Karpas-422 (cell line): Measurements from ENCODE around the gene PARP12. TPM values are rescaled to one million over a fixed set of nuclear protein-coding genes. Genes with fewer than 3 reads are reported as not detected.

Experiments used
- DNase-seq: peaks from one replicate; pipeline ENCODE4 v3.0.0-alpha.2; 2015
- H2AFZ ChIP-seq: fragments of 200-600 bp; sonication (generic); 2 replicates; pipeline ENCODE4 v1.6.1; 2014; ENCODE audit warnings: antibody characterized with exemption, low read length, mixed read lengths
- H3K27ac ChIP-seq: fragments of 200-600 bp; sonication (generic); 2 replicates; pipeline ENCODE4 v1.5.1; 2014; ENCODE audit warnings: mild to moderate bottlenecking, low read length, moderate library complexity
- H3K27me3 ChIP-seq: fragments of 200-600 bp; sonication (generic); 2 replicates; pipeline ENCODE4 v1.6.1; 2014; ENCODE audit warnings: low read length, mixed read lengths
- H3K36me3 ChIP-seq: fragments of 200-600 bp; sonication (generic); 2 replicates; pipeline ENCODE4 v1.6.1; 2014; ENCODE audit warnings: low read length, mixed read lengths; ENCODE audit not compliant: insufficient read depth
- H3K4me1 ChIP-seq: fragments of 200-600 bp; sonication (generic); 2 replicates; pipeline ENCODE4 v1.6.1; 2014; ENCODE audit warnings: mild to moderate bottlenecking, low read length, mixed read lengths
- H3K4me2 ChIP-seq: fragments of 200-600 bp; sonication (generic); 2 replicates; pipeline ENCODE4 v1.6.1; 2014; ENCODE audit warnings: low read length, low read depth, mild to moderate bottlenecking; ENCODE audit not compliant: poor library complexity, severe bottlenecking
- H3K4me3 ChIP-seq: fragments of 200-600 bp; sonication (generic); 2 replicates; pipeline ENCODE4 v1.5.1; 2014; ENCODE audit warnings: mild to moderate bottlenecking, antibody characterized with exemption, low read length, mixed read lengths
- H3K79me2 ChIP-seq: fragments of 200-600 bp; sonication (generic); 2 replicates; pipeline ENCODE4 v1.6.1; 2014; ENCODE audit warnings: mild to moderate bottlenecking, low read length, mixed read lengths
- H3K9ac ChIP-seq: fragments of 200-600 bp; sonication (generic); 2 replicates; pipeline ENCODE4 v1.6.0; 2014; ENCODE audit warnings: low read length
- H3K9me2 ChIP-seq: fragments of 200-600 bp; sonication (generic), shearing (Covaris generic); replicated peaks from 2 replicates; pipeline ENCODE4 v1.6.0; 2014; ENCODE audit warnings: mild to moderate bottlenecking, low read length, moderate library complexity; ENCODE audit not compliant: insufficient read depth
- H3K9me3 ChIP-seq: fragments of 300-700, 200-600 bp; sonication (generic); 2 replicates; pipeline ENCODE4 v1.6.1; 2014; ENCODE audit warnings: low read length, mixed read lengths
- H4K20me1 ChIP-seq: fragments of 200-600 bp; sonication (generic); 2 replicates; pipeline ENCODE4 v1.6.1; 2014; ENCODE audit warnings: mild to moderate bottlenecking, antibody characterized with exemption, low read length, low read depth; ENCODE audit not compliant: insufficient read depth
- total RNA-seq: library from RNA; depleted of rRNA; stranded (reverse); fragments of >200 nt; shearing (Covaris generic); gene quantifications from 2 replicates; pipeline ENCODE4 v1.2.3, GENCODE V29; 2014; ENCODE audit warnings: low replicate concordance

Gene PARP12
- total RNA-seq, 1 experiment from 2014 or later = 24.4 TPM

- Histone ChIP-seq H3K27ac (no peak overlapping the region), H2AFZ (no peak overlapping the region), H3K27me3 (no peaks in the 10 kb centered on the region; the same call in 1 of the 2 replicates), H3K9ac (no peak overlapping the region), H3K79me2 (no peaks in the 10 kb centered on the region), H3K9me2 (no peaks in the 10 kb centered on the region), H4K20me1 (no peaks in the 10 kb centered on the region), H3K36me3 (no peaks in the 10 kb centered on the region), H3K4me1 (no peaks in the 10 kb centered on the region), H3K4me2 (no peak overlapping the region), H3K4me3 (no peak overlapping the region), H3K9me3 (no peaks in the 10 kb centered on the region)
- DNase-seq = no peak
These were observed 48.6 kb downstream of the PARP12 start for GRCh38 chr7:140014123-140014522.

DNA sequence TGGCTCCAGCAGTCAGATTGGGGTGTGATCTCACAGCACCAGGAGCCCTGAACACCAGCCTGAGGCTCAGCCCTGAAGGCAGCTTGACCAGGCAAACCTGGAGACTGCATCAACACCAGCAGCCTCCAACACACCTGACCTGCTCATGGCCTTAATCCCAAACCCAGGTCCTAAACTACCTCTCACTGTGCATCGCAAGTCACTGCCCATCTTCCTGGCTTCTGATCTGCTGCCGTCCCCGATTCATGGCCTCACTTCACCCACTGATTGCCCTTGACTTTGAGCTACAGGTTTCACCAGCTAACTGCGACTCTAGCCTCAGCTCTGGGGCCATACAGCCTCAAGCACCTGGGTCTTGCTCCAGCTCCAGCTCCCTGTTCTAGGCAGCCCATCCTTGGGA is 49.1 kb downstream of the PARP12 start:
- DNase-seq = no peak
- Histone ChIP-seq H3K27ac (no peak overlapping the region), H3K9ac (no peak overlapping the region), H3K9me2 (no peaks in the 10 kb centered on the region), H2AFZ (no peak overlapping the region), H3K4me2 (no peak overlapping the region), H3K4me3 (no peak overlapping the region), H4K20me1 (no peaks in the 10 kb centered on the region), H3K9me3 (no peaks in the 10 kb centered on the region), H3K79me2 (no peaks in the 10 kb centered on the region), H3K36me3 (no peaks in the 10 kb centered on the region), H3K27me3 (no peaks in the 10 kb centered on the region; the same call in 1 of the 2 replicates), H3K4me1 (no peaks in the 10 kb centered on the region)

DNA sequence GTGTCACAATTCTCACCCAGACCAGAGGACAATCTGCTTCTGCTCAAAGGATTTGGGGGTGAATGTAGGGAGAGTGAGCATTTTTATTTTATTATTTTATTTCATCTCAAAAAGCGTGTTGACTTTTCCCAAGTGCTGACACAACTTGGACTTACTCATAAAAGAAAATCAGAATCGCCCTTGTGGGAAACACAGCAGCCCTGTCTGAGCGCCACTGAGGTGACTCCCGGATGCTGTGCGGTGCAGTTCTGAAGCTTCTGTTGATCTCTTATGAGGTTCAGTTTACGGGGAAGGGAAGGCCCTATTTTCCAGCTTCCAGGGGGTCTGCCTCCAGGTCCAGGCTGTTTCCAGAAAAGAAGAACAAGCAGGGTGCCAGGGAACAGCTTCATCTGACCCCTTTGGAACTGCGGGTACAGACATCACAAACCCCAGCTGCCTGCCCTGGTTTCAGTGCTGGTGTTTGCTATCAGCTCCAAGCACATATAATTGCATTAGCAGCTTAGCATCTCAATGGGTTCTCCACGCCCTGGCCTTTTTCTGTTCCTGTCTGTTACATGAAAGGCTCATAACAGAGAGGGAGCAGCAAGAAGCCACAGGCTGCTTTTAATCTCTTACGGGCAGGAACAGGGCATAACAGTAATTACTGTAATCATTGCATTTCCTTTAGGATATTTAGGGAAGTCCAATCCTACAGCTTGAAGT is 52.4 kb downstream of the PARP12 start:
- H3K4me2 ChIP-seq = no peak overlapping the region
- no peaks in the 10 kb centered on the region for H3K4me1 ChIP-seq
- no peak overlapping the region for H3K27ac ChIP-seq
- H3K9me2 ChIP-seq = no peaks in the 10 kb centered on the region
- H3K9ac ChIP-seq = no peak overlapping the region
- DNase-seq = no peak
- H3K36me3 ChIP-seq = no peaks in the 10 kb centered on the region
- no peak overlapping the region for H3K4me3 ChIP-seq
- H2AFZ ChIP-seq = no peak overlapping the region
- H3K27me3 ChIP-seq = no peaks in the 10 kb centered on the region; the same call in 1 of the 2 replicates
- 0 out of 2 replicates have a peak, but pooled peaks cover 4% of the 10 kb centered on the region for H4K20me1 ChIP-seq
- no peaks in the 10 kb centered on the region for H3K79me2 ChIP-seq
- H3K9me3 ChIP-seq = no peaks in the 10 kb centered on the region

DNA sequence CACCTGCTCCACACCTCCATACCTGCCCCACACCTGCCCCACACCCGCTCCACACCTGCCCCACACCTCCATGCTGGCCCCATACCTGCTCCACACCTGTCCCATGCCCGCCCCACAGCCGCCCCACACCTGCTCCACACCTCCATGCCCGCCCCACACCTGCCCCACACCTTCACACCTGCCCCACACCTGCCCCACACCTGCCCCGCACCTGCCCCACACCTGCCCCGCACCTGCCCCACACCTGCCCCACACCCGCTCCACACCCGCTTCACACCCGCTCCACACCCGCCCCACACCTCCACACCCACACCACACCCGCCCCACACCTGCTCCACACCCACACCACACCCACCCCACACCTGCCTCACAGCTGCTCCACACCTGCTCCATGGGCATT is 53.0 kb downstream of the PARP12 start:
- Histone ChIP-seq H4K20me1 (0 out of 2 replicates have a peak, but pooled peaks cover 4% of the 10 kb centered on the region), H2AFZ (no peak overlapping the region), H3K27me3 (no peaks in the 10 kb centered on the region; the same call in 1 of the 2 replicates), H3K4me3 (no peak overlapping the region), H3K4me1 (no peaks in the 10 kb centered on the region), H3K9me3 (no peaks in the 10 kb centered on the region), H3K4me2 (no peak overlapping the region), H3K36me3 (no peaks in the 10 kb centered on the region), H3K9ac (no peak overlapping the region), H3K9me2 (no peaks in the 10 kb centered on the region), H3K79me2 (no peaks in the 10 kb centered on the region), H3K27ac (no peak overlapping the region)
- no peak for DNase-seq

GRCh38 chr7:140008755-140009610 is 53.8 kb downstream of the PARP12 start:
- no peak overlapping the region for H3K27ac ChIP-seq
- H3K9me3 ChIP-seq = no peaks in the 10 kb centered on the region
- no peak overlapping the region for H3K9ac ChIP-seq
- H3K4me1 ChIP-seq = no peaks in the 10 kb centered on the region
- H4K20me1 ChIP-seq = 0 out of 2 replicates have a peak, but pooled peaks cover 4% of the 10 kb centered on the region
- DNase-seq = no peak
- no peaks in the 10 kb centered on the region for H3K79me2 ChIP-seq
- H3K4me2 ChIP-seq = no peak overlapping the region
- H2AFZ ChIP-seq = no peak overlapping the region
- H3K9me2 ChIP-seq = no peaks in the 10 kb centered on the region
- H3K27me3 ChIP-seq = no peaks in the 10 kb centered on the region; the same call in 1 of the 2 replicates
- no peak overlapping the region for H3K4me3 ChIP-seq
- H3K36me3 ChIP-seq = no peaks in the 10 kb centered on the region

GRCh38 chr7:140007051-140007690 is 55.6 kb downstream of the PARP12 start:
- Histone ChIP-seq H3K9ac (no peak overlapping the region), H3K9me3 (no peaks in the 10 kb centered on the region), H3K4me1 (no peaks in the 10 kb centered on the region), H3K27me3 (no peaks in the 10 kb centered on the region), H3K27ac (no peak overlapping the region), H3K79me2 (no peaks in the 10 kb centered on the region), H3K4me3 (no peak overlapping the region), H3K36me3 (no peaks in the 10 kb centered on the region), H2AFZ (no peak overlapping the region), H3K9me2 (no peaks in the 10 kb centered on the region), H4K20me1 (0 out of 2 replicates have a peak, but pooled peaks cover 4% of the 10 kb centered on the region), H3K4me2 (no peak overlapping the region)
- no peak for DNase-seq

- no peak overlapping the region for H3K4me2 ChIP-seq
- 0 out of 2 replicates have a peak, but pooled peaks cover 4% of the 10 kb centered on the region for H4K20me1 ChIP-seq
These were observed 56.2 kb downstream of the PARP12 start for GRCh38 chr7:140006600-140006999.

More at GRCh38 chr7:140006600-140006999, 56.2 kb downstream of the PARP12 start:
- no peaks in the 10 kb centered on the region for H3K9me3 ChIP-seq
- H3K9ac ChIP-seq = no peak overlapping the region
- no peak overlapping the region for H3K27ac ChIP-seq
- no peaks in the 10 kb centered on the region for H3K79me2 ChIP-seq
- no peak for DNase-seq
- H2AFZ ChIP-seq = no peak overlapping the region
- H3K4me1 ChIP-seq = no peaks in the 10 kb centered on the region
- no peaks in the 10 kb centered on the region for H3K9me2 ChIP-seq
- no peaks in the 10 kb centered on the region for H3K36me3 ChIP-seq
- no peak overlapping the region for H3K4me3 ChIP-seq
- no peaks in the 10 kb centered on the region for H3K27me3 ChIP-seq
